GM18909 (cell line): ENCODE data around the gene C1orf116.

Experiments
- ATAC-seq: cut with Tn5 transposase; IDR thresholded peaks from one replicate; pipeline ENCODE4 v1.9.1; 2021; ENCODE audit warnings: mild to moderate bottlenecking; ENCODE audit not compliant: unreplicated experiment, poor library complexity

The C1orf116 gene

DNA sequence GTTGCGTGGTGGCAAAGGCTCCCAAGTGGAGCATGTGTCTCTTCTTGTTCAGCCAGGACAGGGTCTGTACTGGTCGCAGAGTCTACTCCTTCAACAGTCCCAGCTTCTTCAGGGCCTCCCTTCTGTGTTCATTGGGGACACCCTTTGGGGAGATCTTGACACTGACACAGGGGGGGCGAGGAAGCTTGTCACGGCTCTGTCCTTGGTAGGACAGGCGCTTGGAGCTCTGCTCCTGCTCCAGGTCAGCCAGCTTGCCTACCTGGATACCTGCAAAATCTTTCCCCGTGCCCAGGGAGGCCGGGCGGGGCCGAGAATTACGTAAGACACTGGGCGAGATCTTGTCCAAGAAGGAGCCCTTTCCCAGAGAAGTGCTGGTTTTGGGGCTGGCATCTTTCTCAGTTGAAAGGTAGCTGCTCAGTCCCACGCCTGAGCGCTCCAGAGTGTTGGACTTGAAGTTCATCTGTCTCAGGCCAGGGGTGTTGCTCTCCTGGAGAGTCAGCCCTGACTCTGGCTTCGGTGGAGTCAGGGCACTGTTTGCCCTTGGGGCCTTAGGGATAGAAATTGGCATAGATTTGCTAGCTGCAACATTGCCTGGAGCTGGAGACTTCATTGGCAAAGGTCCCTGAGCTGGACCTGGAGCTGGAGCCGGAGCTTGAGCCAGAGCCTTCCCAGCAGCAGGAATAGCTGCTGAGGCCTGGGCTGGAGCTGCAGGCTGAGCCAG, 10.5 kb downstream of the C1orf116 start:
- ATAC-seq, result no peak

DNA sequence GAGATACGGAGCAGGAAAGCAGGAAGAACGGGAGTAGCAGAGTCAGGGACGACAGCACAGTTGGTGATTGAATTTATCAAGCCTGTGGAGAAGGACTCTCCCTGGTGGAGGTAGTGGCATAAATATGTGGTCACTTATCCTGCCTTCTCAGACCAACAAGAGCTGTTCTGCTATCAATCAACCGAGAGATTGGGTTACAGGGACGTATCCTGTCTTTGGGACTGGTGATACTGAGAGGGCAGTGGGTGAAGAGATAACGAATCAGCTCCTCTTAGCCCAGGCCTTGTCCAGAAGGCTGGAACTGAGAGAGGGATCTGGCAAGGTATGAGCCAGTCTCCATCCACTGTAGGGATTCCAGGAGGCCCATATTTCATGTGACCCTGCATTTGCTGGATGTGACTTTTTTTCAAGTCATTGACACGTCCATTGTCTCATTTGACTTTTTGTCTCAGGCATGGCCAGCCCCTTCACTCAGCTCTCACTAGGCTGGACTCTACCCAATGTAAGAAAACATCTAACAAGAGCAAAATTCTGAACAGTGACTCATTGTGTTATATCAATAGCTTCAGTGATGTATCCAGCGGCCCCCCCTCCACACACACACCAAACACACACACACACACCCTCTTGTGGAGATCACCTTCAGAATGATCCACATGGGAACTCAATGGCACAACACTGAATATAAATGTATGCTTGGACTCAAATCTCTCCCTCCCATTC, 11.3 kb downstream of the C1orf116 start:
- no peak for ATAC-seq

DNA sequence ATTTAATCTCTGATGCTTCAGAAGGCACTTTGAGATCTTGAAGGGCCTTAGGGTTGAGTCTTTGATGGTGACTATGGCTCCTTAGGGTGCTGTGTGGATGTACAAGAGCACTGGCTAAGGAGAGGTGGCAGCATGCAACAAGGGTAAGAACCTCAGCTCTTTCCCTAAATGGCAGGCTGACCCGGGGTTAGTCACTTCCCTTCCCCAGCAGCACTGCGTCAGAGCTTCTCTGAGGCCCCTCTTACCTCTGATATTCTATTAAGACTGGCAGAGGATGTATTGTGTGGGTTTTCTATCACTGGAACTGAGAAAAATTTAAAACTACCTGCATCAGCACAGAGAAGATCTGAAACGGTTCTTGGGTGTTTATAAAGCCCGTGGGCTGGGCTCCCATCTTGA, 11.8 kb downstream of the C1orf116 start:
- no peak for ATAC-seq

DNA sequence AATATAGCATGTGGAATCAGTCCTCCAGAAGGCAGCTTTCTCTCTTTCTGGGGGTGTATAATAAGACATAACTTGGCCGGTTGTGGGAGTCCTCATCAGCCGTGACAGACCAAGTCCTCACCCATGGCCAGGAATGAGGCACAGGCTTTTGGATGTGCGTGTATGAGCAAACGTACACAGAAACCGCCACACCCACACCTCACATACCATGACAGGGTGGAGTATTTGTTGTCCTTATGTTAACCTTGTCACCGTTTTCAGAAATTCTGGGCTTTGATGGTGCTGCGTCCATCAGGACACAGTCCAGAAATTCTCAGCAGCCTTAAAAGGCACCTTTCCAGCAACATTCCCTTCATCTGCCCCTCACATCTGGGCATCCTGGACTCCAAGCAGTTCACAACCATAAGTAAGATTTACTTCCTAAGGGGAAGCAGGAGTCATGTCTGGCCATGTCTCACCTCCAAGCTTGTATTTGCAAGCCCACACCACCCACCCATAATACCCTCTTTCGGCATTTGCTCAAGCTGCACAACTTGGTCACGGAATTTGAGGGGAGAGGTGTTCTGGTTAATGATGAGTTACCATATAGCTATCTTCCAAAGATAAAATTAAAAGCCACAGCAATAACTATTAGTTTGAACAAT, 12.4 kb downstream of the C1orf116 start:
- no peak for ATAC-seq

DNA sequence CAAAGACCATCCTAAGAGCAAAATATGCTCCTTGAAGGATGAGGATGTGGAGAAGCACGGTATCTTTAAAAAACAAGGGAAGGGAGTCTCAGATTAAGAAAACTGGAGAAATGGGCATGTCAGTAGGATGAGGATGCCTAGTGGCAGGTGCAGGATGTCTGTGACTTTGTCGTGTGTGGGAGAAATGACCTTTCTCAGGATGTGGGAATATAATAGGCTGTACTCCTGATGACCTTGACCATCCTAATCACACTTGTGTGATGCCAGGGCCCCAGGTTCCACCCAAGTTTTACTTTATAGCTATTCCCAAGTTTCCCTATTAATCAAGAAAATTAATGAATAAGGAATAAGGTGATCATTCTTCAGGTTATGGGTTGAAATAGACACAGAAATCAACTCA, 12.9 kb downstream of the C1orf116 start:
- no peak for ATAC-seq

DNA sequence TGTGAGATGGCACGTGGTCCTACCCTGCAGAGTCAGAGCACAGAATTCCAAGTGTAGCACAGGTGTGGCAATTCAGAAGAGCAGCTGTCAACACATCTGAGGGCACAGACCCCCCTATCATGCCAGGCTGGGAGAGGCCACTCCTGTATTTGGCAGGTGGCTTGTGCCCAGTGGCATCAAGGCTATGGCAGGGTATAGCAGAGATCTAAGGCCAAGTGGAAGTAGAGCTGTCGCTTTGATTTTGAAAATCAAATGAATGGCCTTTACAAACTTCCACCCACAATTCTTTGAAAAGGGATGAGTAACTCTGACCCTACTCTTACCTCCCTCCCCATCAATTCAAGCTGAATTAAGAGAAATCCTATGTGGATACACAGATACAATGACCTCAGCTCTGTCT, 13.4 kb downstream of the C1orf116 start:
- no peak for ATAC-seq

DNA sequence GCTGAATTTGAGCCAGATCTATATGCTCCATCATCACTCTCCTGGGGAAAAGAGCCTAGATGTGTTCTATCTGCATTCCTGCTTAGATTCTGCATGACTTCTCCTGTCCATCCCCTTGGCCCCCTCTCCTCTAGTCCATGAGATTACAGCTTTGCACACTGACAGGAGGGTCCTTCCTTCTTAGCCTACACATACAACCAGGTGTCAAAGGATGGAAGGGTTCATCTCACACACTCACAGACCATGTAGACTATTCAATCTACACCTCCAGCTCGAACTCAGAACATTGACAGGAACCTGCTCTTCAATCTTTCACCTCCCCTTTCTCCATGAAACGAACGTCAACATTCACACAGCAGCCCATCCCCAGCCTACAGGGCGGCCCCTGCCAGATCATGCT, 13.8 kb downstream of the C1orf116 start:
- no peak for ATAC-seq

DNA sequence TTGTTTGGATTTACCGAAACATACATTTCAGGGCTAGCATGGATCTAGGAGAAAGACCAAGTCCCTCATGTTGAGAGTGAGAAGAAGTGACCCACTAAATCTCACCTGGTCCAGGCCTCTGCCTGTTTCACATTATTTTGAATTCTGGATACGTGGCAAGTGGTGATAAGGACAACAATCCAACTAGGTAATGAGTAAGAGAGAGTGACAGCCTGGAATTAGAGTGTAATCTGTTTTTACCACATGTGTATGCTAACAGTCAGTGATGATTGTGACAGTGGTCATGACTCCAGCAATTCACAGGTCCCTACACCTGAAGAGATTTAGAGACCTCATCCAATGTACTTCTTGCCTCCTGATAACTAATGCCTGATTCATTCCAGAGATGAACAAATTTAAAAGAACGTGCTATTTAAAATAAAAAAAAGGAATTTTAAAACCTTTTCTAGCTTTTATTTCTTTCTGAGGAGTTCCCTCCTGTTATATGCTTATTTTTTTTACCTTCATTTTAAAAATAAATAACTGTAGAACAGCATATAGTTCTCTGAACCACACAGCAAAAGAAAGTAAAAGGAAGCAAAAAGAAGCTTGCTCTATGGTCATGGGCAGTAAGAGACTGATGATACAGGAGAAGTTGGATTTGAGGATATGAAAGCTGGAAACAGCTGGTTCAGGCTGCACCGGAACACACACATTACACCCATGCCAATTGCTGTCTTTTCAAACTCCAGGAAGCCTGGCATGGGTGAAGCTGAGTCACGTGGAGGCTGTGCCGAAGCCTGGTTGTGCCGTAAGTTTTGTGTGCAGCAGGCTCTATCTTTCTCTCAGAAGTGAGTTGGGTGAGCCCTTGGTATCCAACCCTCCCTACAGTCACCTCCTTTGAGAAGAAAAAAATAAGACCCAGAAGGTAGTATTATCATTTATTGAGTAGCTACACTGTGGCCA, 14.7 kb downstream of the C1orf116 start:
- no peak for ATAC-seq

DNA sequence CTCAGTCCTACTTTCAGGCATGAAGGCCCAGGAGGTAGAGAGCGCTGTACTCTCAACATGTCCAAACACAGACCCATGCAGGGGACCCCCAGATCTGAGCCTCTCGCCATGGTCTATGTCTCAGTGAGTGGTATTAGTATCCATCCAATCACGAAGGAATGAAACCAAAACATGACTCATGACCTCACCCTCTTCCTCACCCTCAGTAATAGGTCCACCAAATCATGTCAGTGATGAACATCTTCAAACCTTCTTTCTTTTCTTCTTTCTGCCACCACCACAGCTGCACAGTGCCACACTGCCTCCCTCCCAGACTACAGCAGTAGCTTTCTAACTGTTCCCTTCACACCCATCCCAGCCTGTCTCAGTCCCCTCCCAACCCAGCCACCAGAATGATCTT, 16.8 kb downstream of the C1orf116 start:
- ATAC-seq, result no peak

DNA sequence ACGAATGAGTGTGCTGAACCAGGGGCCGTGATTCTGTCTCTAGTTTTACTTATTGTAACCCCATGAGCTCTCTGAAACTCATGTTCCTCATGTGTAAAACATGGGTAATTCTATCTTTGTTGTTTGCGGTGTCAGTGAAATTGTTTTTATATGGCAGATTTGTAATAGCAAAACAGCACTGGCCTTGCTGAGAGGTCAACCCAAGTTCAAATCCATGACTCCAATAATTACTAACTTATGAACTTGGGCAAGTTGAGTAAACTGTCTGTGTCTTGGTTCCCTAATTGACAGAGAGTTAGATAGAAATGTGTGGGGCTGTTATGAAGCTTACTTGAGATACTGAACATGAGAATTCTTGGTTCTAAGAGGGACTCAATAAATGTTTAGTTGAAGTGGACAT, 17.8 kb downstream of the C1orf116 start:
- no peak for ATAC-seq

DNA sequence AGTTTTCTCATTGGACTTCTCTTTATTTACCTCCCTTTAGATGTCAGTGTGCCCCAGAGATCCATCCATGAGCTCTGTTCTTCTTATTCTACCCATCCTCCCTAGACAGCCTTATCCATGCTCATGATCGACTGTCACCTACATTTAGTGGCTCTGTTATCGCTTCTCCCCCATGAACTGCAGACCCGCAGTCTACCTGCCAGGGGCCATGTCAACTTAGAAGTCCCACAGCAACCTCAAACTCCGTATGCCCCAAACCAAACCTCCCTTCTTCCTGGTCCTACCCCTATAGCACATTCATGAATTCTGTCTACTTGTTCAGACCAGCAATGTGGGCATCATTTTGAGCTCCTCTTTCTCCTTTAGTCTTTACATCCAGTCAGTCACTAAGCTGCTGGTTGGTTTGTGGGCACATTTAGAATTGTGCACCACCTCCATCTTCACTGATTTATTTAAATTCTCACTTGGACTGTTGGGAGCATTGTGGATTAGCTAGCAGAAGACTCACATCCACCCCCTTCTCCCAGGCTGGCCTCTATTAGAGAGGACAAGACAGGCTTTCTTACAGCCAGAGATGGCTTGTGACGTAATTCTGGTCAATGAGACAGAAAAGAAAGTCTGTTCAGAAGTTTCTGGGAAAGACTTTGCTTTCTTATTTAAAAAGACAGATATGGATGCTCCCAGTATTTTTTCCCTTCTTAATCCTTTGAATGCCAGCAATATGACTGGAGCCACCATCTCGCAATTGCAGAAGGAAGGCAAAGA, 19.1 kb downstream of the C1orf116 start:
- ATAC-seq, result no peak

DNA sequence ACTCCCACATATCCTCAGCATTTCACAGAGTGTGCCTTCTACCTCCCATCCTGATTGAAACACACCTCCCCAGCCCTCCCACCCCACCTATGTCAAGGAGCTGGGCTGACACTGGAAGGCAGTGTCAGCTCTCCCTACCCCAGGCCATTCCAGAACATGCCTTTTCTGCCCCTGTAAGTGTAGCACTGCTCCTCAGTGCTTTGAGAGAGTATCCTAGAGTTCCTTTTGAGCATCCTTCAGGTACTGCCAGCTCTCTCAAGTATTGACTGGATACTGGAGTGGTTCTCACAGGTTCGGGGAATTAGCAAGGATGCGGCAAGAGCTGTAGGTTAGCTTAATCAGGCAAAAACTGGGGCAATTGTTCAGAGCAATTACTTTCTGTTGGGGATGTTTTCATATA, 21.8 kb downstream of the C1orf116 start:
- no peak for ATAC-seq

DNA sequence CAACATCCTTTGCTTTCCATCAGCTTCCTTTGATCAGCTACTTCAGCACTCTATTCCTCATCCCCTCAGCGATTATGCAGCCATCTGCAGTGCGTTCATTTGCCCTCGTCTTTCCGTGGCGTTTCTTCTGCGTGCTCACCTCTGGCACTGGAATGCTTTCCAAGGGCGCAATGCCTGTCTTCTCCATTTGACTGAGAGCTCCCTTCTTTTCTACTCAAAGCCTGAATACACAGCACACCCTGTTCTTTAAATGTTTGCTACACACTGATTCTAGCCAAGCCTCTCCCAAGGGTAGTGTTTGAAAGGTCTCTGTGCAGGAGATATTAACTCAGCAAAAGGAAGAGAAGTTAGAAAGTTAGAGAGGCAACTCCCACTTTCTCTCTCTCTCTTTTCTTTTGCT, 22.6 kb downstream of the C1orf116 start:
- ATAC-seq, result no peak

DNA sequence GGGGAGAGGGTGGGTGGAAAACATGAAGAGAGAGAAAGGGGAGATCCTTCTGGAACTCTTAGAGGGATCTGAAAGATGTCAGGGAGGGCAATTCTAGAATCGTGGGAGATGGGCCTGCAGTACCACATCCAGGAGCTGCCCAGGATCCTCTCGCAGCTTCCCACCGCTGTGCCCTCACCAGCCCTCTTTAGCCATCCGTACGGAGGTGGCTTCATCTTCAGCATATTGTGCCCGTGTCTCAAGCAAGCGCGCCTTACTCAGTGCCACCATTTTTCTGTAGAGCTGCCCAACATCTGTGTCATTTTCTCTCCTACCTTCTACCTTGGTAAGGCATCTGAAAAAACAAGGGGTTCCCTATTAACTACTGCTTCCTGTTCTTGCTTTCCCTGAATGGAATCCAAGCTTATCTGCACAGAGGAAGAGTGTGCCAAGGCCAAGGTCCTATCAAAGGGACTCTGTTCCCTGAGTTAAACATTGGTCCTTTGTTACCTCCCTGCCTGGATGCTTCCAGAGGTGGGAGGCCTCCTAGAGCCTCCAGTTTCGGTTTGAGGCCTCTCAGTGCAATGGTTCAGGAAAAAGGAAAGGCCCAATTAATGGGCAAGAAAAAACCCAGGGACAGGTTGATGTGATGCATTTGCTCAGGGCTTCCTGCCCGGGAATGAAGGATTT, 23.2 kb downstream of the C1orf116 start:
- ATAC-seq, result no peak

DNA sequence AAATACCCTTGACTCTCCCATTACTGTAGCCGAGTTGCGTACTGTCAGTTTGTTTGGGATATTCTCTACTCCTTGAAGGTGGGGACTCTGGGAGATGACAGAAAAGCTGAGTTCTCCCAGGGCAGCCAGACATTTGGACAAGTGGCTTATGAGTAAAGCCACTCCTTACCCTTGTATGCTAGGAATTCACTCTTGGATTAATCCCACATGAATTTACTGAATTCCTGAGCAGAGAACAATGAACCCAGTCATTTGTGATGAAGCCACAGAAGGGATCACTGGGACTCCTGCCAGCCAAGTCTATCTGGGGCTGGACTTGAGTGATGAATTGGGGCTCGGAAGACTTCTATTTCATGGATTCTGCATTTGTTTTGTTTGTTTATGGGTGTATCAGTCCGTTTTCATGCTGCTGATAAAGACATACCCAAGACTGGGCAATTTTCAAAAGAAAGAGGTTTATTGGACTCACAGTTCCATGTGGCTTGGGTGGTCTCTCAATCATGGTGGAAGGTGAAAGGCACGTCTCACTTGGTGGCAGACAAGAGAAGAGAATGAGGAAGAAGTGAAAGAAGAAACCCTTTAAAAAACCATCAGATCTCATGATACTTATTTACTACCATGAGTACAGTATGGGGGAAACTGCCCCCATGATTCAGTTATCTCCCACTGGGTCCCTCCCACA, 25.1 kb downstream of the C1orf116 start:
- ATAC-seq, result no peak

DNA sequence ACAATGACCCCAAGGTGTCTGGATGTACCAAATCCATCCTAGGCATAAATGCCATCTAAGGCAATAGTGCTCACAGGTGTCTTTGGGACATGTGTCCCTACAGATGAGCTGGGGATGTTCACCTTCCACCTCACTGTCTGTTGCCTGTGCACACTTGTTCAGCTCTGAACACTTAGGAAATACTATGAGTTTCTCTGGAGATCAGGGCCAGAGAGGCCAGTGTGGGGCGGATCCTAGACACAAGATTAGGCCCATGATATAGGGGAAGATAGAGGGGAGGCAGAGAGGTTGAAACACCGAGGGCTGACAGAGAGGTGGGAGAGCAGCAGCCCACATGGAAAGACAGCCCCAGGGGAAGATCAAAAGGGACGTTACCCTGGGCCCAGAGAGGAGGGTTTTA, 25.6 kb downstream of the C1orf116 start:
- ATAC-seq, result no peak

DNA sequence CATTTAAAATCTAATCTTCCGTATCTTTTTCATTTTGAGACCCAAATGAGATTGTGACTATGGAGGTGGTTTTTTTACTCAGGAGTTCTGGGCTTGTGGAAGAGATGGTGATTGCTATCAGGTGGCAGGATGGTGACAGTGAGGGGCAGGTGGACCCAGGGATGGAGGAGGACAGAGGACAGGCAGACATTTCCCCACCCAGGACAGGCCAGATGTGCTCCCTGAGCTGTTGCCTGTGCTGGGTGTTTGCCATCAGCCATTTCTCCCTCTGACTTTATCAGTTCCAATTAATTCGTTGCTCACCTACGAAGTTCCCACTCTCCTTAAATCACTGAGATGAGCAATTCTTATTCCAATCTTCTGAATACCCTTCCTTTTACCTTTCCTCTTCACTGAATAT, 26.5 kb downstream of the C1orf116 start:
- no peak for ATAC-seq

DNA sequence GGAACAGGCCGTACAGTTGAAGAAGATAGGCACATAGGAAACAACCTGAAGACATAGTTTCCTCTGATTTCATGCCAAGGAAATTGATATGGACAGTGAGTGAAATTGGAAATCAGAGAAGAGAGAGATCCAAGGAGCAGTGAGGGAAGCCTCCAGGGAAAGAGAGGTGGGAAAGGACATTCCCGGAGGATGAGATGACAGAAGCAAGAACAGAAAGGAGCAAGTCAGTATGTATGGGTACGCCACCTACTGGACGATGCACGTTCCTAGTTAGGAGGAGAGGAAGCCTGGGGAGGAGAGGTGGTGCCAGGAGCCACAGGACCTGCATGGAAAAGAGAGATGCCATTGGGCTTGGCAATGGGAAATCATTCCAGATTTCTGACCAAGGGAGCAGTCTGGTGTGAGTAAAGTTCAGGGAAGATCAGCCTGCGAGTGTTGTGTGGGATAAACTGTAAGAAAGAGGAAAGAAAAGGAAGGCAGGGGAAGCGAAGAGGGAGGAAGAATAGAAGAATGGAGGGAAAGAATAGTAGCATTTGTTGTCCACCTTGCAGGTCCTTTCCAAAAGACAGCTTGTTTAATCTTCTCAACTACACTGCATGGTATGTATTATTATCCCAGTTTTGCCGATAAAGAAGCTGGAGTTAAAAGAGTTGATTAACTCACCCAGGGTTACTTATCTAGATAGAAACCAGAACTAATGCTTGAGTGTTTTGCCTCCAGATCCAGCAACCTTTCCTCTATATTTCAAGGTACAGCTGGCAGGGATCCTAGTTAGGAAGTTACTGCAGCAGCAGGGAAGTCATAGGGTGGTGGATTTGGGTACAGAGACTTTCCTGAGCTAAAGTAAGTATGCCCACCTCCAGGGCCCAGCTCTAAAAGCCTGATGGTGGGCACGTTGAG, 27.4 kb downstream of the C1orf116 start:
- ATAC-seq, result peak; percentile 44
